CMK (cell line): ENCODE measurements around the gene SAMD1.
"Not testable (repeated sequence)": the region's sequence is repeated elsewhere in the genome, so short reads cannot be mapped to it uniquely, and the experiment has no call there.

Experiments used
- DNase-seq: peaks from one replicate; pipeline ENCODE4 v3.0.0-alpha.2; 2010; ENCODE audit warnings: low read depth

SAMD1 gene

DNA sequence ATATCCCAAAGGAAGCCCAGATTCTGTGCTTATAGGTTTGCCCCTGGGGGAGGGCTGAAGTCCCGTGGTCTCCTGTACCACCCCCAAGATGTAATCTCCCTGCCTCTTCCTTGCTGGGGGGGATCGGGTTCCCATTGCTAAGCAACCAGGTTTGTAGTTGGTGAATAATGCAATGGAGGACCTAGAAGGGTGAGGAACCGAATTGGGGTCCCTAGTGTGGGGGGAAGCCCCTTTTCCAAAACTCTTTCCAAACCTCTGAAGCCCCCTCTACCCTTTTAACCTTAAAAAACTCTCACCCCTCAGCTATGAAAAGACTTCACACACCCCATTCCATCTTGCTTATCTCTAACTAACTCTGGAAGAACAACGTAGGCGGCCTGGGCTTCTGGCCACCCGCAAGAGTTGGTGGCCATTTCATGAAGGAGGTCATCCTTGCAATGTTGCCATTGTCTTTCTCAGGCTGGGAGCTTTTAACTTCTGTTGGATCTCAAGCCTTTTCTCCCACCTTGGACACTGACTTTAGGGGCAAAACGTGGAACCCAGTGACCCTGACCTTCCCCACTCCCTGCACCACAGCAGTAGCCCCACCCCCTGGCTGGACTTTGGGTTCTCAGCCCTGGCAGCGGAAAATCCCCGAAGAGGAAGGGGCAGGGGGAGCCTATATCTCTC, 29.3 kb downstream of the SAMD1 start:
- no peak for DNase-seq

DNA sequence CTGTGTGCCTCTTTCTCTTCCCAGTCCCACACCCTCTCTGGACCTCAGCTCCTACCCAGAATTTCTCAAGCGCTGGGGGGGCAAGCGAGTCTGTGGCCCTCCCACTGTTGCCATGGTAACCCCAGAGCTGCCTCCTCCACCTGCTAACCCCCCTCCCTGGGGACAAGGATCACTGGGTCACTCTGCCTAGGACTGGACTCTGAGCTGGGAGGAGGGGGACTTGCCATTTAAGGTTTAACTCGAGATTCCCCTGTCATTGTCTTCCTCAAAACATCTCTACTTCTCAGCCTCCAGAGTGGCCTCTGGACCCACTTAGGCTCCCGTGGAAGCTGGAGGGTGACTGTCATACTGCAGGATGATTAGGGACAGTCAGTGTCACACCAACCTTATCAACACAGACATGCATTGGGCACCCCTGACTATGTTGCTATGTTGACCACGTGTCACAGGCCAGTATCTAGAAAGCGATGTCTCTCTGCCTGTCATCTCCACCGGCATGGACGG, 30.8 kb downstream of the SAMD1 start:
- DNase-seq = no peak

DNA sequence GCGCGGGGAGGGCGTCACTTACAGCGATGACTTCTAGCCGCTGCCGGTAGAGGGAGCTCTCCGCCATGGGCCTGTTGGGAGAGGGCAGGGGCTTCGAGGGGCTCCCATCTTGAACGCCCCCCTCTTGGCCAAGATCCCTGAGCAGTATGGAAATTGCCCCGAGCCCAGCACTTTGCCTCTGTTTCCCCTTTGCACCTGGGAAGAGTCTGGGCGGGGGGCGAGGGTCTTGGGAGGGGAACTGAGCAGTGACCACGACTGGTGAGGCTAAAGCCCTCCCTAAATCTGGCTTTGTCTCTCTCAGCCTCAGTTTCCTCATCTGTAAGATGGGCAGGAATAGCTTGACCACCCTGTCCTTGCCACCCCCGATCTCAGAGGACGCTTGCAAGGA, 31.5 kb downstream of the SAMD1 start:
- DNase-seq = no peak

DNA sequence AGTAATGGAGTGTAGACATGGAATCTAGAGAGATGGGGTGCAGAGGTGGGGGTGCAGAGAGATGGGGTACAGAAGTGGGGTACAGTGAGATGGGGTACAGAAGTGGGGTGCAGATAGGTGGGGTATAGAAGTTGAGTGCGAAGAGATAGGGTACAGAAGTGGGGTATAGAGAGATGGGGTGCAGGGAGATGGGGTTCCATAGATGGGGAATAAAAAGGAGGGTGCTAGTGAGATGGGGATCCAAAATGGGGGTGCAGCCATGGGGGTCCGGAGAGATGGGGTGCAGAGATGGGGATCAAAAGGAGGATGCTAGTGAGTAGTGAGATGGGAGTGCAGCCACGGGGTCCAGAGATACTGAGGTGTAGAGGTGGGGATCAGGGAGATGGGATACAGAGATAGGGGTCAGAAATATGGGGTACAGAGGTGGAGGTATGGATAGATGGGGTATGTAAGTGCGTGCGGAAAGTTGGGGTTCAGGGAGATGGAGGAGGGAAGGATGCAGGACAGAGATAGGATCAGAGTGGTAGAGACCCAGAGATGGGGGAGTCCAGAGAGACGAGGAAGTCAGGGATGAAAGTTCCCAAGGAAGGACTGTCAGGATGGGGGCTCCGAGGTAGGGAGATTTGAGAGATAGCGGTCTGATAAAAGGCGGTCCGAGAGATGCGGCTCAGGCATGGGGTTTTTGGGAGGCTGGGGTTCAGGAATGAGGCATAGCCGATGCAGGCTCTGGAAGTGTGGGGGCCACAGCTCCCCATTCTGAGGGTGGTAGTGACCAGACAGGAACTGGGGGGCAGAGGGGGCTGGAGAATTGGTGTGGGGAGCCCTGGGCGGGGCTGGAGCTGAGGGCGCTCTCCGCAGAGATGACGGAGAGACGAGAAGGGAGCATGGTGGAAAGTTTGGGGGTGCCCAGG, 32.1 kb downstream of the SAMD1 start:
- no peak for DNase-seq

DNA sequence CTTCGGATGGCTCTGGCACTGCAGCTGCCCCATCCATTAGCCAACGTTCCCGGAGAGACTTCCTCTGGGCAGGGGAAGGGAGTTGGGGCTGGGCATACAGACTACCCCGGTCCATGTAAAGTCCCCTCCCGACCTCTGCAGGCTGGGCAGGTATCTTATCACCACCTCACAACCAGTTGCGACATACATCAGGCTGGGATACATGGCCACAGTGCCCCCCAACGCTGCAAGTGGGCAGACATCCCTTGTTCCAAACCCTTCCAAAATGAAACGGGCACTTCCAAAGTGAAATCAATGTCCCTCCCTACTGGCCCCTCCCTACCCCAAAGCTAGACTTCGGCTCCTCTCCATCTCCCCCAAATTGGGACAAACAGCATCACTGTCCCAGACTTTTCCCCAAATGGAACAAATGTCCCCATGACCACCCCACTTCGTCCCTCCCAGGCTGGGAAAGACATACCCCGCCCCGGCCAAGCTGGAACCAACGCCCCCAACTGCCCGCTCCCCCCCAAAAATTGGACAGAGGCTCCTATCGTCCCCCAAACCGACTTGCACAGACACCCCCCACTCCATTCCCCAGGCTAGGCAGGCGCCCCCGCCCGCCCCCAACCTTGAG, 33.7 kb downstream of the SAMD1 start:
- DNase-seq = no peak

DNA sequence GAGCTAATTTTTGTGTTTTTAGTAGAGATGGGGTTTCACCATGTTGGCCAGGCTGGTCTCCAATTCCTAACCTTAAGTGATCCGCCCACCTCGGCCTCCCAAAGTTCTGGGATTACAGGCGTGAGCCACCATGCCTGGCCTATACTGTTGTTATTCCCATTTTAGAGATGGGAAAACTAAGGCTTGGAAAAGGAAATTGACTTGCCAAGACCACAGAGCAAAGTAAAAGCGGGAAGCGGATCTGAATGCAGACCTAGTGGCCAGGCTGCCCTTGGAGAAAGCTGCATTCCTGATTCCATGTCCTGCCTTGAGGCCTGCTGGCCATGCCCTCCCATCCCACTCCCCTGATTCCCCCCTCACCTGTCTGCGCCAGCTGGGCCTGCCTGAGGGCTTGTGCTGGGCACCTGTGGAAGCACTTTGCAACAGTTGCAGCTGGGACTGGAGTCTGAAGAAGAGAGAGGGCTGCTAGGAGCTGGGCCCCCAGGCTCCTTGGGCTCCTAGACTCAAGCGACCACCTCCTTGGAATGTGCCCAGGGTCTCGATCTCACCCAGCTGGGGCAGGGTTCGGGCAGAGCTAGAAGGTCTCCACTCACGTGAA, 34.4 kb downstream of the SAMD1 start:
- DNase-seq = no peak

DNA sequence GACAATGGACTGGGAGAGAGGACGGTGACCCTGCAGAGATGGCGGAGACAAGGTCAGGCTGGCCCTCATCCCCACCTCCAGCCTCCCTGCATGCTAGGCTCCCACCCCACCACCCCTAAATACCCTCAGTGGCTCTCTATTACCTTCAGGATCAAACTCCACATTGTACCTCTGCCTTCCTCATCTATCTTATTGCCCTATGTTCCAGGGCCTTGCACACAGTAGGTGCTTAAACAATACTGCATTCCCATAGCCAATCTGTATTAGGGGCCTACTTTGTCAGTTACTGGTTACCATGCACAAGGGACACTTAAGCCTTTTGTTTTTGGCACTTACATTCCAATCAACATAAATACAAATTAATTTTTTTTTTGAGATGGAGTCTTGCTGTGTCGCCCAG, 35.2 kb downstream of the SAMD1 start:
- DNase-seq = no peak

DNA sequence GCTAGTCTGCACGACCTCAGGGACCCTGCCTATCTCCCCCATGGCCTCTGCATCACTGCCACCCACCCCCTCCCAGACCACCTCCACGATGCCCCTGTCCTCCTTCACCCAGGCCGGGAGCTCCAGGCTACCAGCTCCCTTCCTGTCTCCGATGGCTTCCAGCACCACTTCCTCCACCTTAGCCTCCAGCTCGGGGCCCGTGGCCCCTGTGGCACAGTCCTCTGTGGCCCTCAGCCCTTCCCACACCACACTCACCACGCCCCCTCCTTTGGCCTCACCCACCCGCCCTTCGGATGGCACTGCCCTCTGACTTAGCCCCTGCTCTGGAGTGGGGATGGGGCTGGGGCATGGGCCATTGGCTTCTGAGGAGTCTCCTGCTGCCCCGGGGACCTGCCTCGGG, 35.8 kb downstream of the SAMD1 start:
- DNase-seq = no peak

DNA sequence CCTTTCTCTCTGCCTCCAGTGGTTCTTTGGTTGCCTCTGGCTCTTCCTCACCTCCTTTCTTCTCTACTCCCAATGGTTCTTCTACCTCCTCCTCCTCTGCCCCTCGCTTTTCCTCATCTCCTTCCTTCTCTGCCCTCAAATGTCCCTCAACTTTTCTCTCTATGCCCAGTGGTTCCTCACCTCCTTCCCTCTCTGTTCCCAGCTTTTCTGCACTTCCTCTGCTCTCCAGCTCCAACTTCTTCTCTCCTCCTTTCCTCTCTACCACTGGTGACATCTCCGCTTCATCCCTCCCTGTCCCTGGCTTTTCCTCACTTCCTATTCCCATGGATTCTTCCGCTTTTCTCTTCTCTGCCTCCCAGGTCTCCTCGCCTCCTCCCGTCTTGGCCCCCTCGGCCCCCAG, 36.5 kb downstream of the SAMD1 start:
- no peak for DNase-seq

DNA sequence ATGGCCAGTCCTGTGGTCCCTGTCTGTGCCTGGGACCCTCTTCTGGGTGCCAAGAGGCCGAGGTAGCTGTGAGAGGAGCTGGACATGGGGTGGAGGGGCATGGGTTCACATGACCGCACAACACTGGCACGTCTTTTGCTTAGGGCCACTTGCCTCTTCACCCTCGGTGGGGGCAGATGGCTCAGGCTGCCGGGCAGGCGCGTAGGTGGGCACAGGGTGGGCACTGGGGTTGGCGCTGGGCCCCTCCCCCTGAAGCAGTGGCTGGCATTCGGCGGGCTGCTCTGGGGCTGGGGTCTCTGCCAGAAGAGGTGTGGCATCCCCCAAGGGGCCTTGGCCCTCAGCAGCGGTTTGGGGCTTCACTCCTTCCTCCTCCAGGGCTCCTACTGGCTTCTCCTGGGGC, 37.1 kb downstream of the SAMD1 start:
- no peak for DNase-seq

DNA sequence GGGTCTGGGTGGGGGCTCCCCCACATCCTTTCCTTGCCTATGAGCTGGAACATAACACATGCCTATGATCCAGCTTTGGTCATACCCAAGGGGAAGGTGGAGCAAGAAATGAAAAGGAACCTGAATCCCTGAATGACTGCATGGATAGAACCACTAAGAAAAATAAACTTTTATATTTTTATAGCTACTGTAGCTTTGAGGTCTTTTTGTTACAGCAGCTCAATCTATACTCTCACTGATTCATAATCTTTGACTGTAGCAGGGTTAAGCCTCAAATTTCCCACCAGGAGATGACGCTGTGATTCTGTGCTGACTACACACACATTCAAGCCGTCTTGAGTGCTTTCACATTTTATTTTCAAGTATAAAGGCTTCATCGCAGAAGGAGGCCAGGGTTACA, 37.5 kb downstream of the SAMD1 start:
- DNase-seq = no peak

DNA sequence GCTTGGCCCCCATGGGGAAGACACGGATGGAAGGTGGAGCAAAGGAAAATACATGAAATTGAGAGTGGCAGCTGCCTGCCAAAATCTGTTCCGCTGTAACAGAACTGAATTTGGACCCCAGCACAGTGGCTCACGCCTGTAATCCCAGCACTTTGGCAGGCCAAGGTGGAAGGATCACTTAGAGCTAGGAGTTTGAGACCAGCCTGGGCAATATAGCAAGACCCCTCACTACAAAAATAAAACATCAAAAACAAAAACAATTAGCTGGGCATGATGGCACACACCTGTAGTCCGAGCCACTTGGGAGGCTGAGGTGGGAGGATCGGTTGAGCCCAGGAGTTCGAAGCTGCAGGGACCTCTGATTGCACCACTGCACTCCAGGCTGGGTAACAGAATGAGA, 38.1 kb downstream of the SAMD1 start:
- DNase-seq = no peak

DNA sequence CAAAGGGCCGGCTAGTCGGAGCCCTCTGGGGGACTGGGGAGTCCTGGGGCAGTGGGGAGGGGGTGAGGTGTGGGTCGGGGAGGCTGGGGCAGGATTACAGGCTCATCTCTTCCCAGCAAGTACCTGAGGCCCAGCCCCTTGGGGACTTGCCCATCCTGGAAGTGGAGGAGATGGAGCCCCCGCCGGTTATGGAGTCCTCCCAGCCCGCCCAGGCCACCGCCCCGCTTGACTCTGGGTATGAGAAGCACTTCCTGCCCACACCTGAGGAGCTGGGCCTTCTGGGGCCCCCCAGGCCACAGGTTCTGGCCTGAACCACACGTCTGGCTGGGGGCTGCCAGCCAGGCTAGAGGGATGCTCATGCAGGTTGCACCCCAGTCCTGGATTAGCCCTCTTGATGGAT, 38.6 kb downstream of the SAMD1 start:
- no peak for DNase-seq

DNA sequence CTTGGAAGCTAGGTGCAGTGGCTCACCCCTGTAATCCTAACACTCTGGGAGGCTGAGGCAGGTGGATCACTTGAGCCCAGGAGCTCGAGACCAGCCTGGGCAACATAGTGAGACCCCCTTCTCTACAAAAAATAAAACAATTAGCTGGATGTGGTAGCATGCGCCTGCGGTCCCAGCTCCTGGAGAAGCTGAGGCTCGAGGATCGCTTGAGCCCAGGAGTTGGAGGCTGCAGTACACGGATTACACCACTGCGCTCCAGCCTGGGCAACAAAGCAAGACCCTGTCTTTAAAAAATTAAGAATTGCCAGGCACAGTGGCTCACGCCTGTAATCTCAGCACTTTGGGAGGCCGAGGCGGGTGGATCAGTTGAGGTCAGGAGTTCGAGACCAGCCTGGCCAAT, 39.6 kb downstream of the SAMD1 start:
- not testable (repeated sequence) for DNase-seq

DNA sequence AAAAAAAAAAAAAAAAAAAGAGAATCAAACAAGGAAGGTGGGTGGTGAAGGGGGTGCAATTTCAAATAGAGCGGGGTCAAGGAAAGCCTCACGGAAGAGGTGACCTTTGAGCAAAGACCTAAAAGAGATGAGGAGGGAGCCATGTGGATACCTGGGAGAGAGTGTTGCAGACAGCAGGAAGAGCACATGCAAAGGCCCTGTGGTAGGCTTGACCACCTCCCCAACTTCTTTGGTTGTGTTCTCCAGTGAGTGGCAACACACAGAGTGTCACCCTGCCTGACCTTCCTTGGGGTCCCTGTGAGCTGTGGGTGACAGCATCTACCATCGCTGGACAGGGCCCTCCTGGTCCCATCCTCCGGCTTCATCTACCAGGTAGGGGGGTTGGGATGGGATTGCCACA, 40.0 kb downstream of the SAMD1 start:
- no peak for DNase-seq

DNA sequence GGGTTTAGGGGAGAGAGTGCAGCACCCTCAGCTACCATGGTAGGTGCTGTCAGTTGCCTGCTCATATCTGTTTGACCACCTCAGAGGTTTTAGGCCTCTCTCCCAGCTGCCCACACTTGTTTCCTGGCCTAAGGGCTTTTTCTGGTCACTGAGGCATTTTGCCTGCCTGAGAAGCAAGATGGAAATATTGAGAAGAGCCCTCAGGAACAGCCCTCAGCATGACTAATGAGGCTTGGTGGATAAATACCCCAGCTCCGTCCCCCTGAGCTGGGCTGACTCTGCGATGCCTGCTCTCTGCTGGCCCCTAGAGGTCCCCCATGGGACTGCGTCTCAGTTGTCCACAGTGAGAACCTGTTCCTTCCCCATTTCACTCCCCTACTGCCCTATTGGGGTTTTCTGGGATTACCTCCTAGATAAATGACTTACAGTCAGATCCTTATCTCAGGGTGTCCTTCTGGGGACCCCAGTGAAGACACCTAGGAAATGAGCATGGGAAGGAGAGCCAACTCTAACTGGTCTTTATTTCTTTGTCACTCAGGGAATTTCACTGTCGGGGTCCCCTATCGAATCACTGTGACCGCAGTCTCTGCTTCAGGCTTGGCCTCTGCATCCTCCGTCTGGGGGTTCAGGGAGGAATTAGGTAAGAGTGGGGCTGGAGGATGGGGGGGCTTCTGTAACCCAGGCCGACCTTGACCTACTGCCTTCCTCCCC, 42.0 kb downstream of the SAMD1 start:
- DNase-seq = peak; percentile 62

DNA sequence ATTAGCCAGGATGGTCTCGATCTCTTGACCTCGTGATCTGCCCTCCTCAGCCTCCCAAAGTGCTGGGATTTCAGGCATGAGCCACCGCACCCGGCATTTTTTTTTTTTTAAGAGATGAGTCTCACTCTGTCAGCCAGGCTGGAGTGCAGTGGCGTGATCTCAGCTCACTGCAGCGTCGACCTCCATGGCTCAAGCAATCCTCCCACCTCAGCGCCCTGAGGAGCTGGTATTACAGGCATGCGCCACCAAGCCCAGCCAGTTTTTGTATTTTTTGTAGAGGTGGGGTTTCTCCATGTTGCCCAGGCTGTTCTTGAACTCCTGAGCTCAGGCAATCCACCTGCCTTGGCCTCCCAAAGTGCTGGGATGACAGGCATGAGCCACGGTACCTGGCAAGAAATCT, 42.7 kb downstream of the SAMD1 start:
- DNase-seq = not testable (repeated sequence)

DNA sequence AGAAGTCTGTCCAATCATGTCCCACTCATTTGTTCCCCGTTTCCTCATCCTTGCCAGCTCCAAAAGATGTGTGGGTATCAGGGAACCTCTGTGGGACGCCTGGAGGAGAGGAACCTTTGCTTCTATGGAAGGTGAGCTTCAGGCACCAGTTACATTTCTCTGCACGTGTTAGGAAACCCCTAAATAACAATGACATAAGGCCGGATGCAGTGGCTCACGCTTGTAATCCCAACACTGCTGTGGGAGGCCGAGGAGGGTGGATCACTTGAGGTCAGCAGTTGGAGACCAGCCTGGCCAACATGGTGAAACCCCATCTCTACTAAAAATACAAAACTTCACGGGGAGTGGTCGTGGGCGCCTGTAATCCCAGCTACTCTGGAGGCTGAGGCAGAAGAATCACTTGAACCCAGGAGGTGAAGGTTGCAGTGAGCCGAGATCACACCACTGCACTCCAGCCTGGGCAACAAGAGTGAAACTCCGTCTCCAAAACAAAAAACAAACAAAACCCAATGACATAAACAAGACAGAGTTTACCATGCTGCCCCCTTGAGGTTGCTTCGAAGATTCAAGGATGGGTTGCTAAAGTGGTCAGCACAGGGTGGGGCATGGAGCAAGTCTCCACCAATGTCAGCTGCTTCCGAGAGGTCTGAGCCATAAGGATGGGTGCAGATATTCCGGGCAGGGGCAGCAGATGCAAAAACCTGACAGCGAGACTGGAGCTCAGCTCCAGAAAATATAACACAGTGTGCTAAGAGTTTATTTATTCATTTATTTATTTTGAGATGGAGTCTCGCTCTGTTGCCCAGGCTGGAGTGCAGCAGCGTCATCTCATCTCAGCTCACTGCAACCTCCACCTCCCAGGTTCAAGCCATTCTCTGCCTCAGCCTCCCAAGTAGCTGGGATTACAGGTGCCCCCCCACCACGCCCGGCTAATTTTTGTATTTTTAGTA, 47.6 kb downstream of the SAMD1 start:
- DNase-seq = peak; percentile 31

DNA sequence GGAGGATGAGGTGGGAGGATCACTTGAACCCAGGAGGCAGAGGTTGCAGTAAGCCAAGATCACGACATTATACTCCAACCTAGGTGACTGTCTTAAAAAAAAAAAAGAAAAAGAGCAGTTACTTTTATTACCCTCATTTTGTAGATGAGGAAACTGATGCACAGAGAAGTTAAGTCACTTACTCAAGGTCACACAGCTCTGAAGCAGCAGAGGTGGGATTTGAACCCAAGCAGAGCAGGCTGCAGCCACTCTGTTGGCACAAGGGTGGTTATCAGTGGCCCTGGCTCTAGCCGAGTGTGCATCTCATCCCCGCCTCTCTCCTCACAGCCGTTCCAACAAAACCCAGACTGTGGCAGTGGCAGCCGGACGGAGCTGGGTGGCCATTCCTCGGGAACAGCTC, 51.4 kb downstream of the SAMD1 start:
- DNase-seq = no peak
